ENCODE results near the gene NBEAL1.
A peak's percentile ranks its signal among the peaks of the same experiment; 100 is the strongest.
"Not testable (repeated sequence)": the region's sequence is repeated elsewhere in the genome, so short reads cannot be mapped to it uniquely, and the experiment has no call there.

Gene NBEAL1

DNA sequence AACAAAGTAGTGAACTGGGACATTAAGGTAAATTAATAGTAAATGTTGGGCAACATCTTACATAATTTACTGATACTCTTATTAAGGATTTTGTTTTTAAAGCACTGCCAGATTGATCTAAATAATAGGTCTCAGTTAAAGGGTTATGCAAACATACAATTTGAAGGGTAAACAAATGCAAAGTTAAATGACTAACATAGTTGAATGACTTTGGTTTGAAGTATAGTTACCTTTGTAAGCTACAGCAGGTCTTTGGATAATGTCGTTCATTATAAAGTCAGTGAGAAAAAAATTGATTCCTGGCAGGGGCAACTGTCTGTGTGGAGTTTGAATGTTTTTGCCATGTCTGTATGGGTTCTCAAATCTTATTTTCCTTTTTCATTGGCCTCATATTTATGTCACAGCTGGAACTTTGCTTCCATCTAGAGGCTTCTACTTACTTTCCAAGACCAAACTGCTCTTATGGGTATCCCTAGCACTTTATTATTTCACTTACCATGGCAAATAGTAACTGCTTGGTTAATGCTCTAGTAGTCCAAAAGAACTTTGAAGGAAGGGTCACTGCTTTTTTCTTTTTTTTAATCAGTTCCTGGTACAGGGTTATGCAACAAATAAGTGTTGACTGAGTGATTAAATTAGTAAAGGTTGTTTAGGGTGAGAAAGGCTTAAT, 107.8 kb downstream of the NBEAL1 start:
- no peak for DNase-seq

DNA sequence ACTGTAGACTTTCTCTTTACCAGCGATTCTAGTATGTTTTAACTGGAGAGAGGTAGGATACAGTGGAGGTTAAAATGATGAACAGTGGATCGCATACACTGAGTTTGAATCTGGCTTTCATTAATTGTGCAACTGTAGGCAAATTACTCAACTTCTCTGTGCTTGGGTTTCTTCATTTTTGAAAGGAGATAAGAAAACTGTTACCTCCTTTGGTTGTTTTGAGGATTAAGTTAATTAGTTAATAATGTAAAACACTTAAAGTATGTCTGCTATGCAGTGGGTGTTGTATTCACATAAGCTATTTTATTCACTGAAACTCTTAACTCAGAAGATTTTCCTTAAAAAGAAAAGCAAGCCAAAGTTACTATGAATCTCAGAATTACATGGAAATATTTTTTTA, 112.3 kb downstream of the NBEAL1 start:
- DNase-seq = no peak

DNA sequence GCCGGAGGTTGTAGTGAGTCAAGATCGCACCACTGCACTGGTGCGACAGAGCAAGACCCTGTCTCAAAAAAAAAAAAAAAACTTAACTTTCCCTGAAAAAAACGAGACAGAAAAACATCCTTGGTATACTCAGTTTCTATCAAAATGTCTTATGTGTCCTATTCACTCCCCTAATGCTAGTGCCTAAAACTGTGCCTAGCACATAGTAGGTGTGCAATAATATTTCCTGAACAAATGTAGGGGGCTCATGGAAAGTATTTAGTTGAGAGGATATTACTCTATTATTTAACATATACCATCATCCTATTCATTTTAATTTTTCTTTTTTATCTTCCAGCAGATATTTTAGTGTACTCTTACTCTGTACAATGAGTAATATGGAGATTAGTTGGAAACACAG, 120.4 kb downstream of the NBEAL1 start:
- no peak for DNase-seq

DNA sequence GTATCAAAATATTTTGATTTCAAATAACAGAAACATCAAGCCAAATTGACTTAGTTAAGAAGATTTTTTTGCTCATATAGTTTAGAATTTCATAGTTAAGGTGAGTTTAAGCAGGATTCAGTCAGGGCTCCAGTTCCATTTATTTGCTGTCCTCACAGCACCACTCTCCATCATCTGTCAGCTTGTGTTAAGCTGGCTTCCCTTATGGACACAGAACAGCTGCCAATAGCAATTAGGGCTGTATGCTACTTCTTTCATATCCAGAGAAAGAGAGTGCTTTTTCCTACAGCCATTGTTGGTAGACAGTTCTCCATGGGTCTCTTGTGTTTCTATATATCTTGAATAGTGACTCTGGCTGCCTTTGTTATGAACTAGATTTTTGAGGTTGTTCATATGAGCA, 128.7 kb downstream of the NBEAL1 start:
- no peak for DNase-seq

DNA sequence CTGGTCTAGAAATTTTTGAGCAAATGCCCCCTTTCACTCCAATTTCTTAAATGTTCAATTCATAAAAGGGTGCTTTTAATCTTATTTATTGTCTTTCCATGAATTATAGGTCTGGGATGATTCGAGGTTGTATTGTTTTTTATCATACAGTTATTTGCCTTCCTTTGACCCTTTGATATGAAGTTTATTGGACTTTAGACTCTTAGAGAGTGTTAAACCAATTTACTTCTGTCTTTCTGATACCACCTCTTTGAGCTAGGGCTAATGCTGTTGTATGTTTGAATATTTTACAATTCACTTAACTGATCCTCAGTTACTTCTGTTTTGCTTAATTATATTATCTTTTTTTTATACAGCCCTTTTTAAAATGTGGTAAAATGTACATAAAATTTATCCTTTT, 134.5 kb downstream of the NBEAL1 start:
- no peak for DNase-seq

DNA sequence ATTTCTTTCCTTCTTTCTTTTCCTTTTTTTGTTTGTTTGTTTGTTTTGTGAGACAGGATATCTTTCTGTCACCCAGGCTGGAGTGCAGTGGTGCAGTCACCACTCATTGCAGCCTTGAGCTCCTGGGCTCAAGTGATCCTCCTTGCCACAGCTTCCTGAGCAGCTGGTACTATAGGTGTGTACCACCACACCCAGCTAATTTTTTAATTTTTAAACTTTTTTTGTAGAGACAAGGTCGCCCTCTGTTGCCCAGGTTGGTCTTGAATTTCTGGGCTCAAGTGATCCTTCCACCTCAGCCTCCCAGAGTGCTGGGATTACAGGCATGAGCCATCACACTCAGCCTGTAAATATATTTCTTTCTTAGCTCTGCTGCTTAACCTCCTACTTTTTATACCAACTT, 140.7 kb downstream of the NBEAL1 start:
- DNase-seq = peak; percentile 6

DNA sequence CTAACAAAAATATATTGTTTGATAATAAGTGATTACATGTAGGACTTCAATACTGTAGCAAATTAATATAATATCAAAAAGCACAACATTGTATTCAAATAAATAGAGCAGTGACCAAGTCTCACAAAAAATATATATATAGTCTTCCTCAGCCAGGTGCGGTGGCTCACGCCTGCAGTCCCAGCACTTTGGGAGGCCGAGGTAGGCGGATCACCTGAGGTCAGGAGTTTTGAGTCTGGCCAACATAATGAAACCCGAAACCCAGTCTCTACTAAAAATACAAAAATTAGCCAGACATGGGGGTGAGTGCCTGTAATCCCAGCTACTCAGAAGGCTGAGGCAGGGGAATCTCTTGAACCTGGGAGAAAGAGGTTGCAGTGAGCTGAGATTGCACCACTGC, 148.0 kb downstream of the NBEAL1 start:
- DNase-seq = not testable (repeated sequence)

DNA sequence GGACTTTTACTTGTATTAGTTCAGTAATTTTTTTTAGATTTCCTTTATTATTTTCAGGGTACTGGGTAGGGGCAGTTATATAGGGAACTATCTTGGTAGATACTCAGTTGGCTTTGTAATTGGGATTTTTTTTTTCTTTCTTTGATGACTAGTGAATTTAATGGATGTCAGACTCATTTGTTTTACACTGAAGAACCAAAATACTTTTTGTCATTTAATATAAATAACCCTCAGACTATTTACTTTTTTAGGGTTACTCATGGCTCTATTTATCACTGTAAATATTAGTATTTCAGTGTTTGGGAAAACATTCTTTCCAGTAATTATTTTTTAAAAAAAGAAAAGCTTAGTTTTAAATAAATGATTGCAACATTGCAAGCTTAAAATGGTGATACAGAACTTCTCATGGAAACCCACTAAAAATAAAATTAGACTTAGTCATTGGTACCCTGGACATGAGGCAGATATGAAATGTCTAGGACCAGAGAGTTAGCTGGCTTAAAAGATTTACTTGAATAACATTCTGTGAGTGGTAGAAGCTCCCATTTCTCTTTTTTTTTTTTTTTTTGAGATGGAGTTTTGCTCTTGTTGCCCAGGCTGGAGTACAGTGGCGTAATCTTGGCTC, 149.7 kb downstream of the NBEAL1 start:
- DNase-seq = no peak

DNA sequence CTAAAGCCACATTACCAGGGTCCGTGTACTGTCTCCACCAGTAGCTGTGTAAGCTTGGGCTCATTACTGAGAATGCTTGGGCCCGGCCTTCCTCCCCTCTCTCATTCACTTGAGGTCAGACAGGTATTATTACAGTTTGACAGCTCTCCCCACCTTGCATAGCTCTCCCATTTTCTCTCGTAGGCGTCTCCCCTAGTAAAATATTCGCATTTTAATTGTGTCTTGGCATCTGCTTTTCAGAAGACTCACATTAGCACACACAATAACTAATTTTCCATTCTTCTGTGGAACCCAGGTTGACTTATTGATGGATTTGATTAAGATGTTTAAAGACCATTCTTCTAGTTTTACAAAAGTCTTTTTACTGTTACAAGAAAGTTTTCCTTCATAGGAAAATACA, 153.1 kb downstream of the NBEAL1 start:
- DNase-seq = no peak

DNA sequence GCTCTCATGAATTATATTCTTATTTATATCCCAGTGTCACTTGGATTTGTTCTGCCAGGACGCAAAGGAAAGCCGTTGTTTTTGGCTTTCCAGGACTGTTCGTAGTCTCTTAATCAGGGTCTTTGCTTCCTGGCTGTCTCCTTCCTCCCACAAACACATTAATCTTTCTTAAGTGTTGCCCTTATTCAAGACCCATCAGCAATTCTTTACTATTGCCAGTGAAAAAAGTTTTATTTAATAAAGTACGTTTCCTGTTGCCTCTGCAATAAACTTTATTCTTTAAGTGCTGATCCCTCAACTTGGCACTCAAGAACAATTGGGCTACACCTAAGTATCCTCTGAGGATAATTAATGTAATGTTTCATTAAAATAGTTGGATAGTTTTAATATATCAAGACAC, 155.8 kb downstream of the NBEAL1 start:
- no peak for DNase-seq

DNA sequence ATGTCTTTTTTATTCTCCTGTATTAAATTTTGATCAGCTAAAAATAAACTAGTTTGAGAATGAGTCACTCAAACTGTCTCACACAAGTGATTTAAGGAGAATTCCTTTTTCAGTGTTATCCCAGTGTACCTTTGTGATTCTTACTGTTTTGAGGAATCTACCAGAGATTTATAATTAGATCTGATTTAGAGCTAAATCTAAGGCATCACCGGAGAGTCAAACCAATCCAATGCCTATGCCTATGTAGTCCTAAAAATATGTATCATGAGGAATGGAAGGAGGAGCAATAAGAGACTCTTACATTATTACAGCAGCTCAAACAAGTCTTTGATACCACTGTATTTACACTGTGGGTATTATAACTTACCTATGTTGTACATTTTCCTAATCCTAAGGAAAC, 160.7 kb downstream of the NBEAL1 start:
- no peak for DNase-seq

DNA sequence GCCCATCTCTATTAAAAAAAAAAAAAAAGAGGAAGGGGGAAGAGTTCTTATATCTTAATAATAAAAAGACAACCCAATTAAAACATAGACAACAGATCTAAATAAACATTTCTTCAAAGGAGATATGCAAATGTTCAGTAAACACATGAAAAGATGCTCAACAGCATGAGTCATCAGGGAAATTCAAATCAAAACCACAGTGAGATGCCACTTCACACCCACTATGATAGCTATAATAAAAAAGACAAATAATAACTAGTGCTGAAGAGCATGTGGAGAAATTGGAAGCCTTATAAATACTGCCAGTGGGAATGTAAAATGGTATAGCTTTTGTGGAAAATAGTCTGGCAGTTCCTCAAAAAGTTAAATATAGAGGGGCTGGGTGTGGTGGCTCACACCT, 162.7 kb downstream of the NBEAL1 start:
- DNase-seq = no peak

DNA sequence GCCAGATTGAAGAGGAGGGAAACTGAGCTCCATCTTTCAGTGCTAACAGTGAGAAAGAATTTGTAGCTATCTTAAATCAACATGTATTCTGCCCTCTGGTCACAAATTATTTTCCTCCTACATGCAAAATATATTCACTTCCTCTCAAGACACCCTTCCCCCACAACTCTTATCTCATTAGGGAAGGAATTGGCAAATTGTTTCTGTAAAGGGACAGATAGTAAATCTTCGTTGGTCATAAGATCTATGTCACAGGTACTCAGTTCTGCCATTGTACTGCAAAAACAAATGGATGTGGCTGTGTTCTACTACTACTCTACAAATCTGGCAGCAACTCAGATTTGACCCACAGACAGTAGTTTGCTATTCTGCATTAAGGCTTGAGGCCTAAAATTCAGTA, 171.2 kb downstream of the NBEAL1 start:
- no peak for DNase-seq

DNA sequence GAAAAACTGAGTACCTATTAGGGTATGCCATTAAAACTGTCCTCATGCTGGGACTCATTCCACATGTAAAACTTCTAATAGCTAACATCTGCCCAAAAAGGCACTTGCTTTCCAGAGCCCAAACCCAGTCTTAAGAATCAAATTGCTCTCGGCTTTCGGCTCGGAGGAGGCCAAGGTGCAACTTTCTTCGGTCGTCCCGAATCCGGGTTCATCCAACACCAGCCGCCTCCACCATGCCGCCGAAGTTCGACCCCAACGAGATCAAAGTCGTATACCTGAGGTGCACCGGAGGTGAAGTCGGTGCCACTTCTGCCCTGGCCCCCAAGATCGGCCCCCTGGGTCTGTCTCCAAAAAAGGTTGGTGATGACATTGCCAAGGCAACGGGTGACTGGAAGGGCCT, 175.9 kb downstream of the NBEAL1 start:
- not testable (repeated sequence) for DNase-seq

DNA sequence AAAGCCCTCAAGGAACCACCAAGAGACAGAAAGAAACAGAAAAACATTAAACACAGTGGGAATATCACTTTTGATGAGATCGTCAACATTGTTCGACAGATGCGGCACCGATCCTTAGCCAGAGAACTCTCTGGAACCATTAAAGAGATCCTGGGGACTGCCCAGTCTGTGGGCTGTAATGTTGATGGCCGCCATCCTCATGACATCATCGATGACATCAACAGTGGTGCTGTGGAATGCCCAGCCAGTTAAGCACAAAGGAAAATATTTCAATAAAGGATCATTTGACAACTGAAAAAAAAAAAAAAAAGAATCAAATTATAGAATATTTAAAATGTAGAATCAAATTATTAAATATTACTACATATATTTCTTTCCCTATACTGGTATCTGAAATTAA, 176.4 kb downstream of the NBEAL1 start:
- not testable (repeated sequence) for DNase-seq

DNA sequence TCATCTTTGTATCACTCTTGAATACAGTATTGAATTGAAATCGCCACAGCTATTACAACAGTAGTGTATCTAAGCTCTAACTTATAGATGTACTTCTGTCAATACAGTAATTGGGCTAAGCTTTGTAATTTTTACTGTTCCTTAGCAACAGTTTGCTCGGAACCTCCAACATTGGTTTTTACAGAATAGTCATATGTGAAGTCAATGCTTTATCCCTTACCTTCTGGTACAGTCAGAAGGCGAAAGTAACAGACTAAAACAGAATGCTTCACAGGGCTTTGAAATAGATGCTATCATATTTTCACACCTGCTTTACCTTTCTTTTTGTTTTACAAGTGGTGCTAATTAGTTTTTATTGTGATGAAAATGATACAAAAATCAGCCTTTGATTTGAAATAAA, 177.3 kb downstream of the NBEAL1 start:
- DNase-seq = no peak

DNA sequence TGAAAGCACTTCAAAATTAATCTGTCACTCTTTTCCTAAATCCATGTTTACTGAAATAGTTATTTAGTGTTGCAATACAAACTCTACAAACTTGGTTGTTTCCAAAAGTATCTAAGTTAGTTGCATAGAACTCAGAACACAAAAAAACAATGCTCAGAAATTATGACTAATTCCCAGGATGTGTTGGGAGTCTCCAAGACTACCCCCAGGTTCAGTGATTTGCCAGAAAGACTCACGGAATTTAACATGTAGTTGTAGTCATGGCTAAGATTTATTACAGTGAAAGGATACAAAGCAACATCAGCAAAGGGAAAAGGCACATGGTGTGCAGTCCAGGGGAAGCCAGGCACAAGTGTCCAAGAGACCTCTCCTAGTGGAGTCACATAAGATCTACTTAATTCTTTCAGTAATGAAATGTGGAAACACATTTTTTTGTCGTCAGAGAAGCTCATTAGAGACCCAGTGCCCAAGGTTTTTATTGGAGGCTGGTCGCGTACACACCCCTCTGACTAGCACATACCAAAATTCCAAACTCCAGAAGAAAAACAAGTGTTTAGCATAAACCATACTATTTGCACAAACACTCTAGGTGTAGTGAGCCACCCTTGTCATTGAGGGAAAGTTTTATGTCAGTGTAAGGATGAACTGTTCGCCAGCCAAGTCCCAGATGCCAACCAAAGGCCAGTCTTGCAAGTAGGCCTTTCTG, 180.8 kb downstream of the NBEAL1 start:
- DNase-seq = no peak

DNA sequence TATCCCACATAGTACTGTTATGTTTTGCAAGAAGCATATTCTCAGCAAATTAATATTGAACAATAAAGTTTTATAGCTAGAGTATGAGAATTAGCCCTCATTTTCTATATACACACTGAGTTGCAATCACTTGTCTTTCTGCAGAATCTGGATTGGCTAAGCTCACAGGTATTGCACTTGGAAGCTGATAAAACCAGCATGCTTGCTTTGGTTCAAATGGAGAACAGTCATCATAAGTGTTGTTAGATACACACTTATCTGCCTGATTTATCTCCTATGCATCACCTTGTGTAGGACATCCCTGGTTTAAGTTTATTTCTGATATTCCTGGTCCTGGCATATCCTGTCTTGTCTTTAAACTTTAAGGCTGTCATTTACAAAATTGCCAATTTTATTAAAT, 186.2 kb downstream of the NBEAL1 start:
- DNase-seq = no peak

DNA sequence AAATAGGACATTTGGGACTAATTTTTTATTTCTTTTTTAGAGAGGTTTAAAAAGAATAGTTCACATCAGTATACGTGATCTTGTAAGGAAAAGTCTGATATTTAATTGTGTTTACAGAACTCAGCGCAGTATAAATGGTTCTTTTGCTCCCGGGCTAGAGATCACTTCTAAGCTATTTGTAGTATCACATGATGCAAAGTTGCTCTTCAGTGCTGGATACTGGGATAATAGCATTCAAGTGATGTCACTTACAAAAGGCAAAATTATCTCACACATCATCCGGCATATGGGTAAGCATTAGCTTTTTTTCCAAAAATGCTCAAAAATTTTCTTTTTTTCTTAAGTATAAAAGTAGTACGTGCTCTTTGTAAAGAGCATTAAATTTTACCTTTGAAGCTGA, 186.8 kb downstream of the NBEAL1 start:
- no peak for DNase-seq

DNA sequence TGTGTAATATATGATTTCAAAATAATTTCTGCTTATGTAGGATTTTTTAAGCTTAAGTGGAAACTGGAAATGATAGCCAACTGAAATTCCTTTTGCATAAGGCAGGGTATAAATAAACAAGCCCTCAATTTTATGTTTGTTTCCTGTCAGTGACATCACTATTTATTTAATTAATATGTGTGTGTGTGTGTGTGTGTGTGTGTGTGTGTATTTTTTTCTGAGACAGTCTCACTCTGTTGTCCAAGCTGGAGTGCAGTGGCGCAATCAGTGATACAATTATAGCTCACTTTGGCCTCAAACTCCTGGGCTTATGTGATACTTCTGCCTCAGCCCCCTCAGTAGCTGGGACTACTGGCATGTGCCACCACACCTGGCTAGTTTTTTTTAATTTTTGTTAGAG, 194.9 kb downstream of the NBEAL1 start:
- no peak for DNase-seq

DNA sequence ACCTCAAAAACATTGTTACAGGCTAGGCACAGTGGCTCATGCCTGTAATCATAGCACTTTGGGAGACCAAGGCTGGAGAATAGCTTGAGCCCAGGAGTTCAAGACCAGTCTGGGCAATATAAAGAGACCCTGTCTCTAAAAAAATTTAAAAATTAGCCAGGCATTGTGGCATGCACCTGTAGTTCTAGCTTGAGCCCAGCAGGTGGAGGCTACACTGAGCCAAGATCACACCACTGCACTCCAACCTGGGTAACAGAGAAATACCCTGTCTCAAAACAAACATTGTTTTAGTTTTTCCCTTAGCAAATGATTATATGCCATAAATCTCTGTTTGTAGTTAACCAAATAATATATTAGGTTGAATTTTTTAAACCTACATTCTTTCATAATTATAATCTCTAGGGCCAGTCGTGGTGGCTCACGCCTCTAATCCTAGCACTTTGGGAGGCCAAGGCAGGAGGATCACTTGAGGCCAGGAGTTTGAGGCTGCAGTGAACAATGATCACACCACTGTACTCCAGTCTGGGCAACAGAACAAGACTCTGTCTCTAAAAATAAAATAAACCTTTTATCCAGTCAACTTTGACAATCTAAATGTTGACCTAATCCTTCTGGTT, 210.9 kb downstream of the NBEAL1 start:
- peak; percentile 44 for DNase-seq

DNA sequence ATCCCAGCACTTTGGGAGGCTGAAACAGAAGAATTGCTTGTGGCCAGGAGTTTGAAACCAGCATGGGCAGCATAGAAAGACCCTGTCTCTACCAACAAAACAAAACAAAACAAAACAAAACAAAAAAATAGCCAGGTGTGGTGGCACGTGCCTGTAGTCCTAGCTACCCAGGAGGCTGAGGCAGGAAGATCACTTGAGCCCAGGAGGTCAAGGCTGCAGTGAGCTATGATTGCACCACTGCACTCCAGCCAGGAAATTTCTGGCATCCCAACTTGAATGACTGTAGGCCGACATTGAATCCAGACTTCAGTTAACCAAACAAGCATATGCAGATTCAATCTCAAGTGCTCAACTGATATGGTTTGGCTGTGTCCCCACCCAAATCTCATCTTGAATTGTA, 215.0 kb downstream of the NBEAL1 start:
- not testable (repeated sequence) for DNase-seq

DNA sequence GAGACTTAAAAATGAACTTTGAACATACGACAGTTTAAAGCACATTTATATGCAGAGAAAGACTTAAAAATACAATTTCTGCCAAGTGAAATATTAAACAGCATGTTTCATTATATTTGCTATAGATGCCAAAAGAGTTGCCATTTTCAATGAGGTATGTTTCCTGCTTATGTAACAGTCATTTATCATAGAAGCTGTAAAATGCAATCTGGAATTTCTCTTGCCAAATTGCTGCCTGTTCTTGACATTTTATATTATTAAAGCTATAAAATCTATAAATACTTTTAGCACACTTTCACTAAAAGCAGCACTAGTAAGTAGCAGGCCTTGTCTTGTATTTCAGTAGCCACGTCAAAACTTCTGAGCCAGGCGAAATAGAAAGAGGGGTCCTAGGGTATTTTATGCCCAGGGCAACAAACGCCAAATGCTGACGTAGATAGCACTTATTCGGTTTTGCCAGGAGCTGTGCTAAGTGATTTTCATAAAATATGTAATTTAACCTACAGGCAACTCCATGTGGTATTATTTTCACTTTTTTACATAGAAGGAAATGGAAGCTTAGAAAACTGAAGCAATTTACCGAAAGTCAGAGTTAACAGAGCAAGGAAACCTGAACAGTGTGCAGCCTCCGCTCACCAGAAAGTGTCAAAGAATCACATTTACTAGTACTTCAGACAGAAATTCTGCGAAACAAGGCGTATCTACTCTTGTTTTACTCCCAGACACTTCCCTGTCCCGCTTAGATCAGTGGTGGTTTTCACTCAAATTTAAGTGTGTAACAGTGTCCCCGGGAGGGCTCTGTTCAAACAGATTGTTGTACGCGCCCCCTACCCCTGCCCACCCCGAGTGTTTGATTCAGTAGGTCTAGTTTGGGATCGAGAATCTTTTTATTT, 222.9 kb downstream of the NBEAL1 start:
- no peak for DNase-seq
